ENCODE results near the gene IFIT2.

DNA sequence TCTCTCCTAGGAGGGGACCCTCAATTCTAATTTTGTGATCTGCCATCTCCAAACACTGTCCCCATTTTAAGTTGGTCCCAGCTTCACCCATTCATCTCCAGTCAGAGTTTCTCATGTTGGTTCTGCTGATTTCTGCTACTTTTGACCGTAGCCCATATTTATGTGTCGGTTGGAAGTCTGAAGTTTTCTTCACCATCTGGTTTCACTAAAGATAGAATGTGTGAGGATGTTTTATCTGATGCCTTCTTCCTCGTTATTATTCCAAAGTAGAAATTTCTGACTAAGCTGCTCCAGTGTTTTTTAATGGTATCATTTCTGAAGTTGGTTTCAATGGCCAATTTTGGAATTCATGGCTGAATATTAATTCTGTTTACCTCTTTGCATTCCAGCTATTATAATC lies 21.3 kb upstream of the IFIT2 start:
- no peak for TF ChIP-seq EZH2 (IDR thresholded peaks at IDR 0.05; ENCODE audit: insufficient read depth, poor library complexity, severe bottlenecking)
- no peak for TF ChIP-seq EZH2phosphoT487 (IDR thresholded peaks at IDR 0.05; ENCODE audit: insufficient read depth, low read depth)
